Measurements from ENCODE around the gene ZNF484.
"Not testable (repeated sequence)": the region's sequence is repeated elsewhere in the genome, so short reads cannot be mapped to it uniquely, and the experiment has no call there.

Gene ZNF484

GRCh38 chr9:92877531-92878430 is at the start of gene ZNF484:
ZNF484 (minus strand) TSS chr9:92878038; CDS start chr9:92875029, 3,009 bp downstream.
- Histone ChIP-seq H3K9ac (ENCODE audit: low read depth, low read length) (peak within 1 kb of the TSS; percentile 87), H3K36me3 (ENCODE audit: control insufficient read depth, insufficient read depth, low read length) (no peaks in the 10 kb centered on the region), H3K4me3 (ENCODE audit: low read depth, low read length) (peak within 1 kb of the TSS; percentile 99), H3K9me3 (ENCODE audit: control insufficient read depth, insufficient read depth, low read length) (no peaks in the 10 kb centered on the region), H3K27me3 (ENCODE audit: control insufficient read depth, insufficient read depth, low read length) (no peaks in the 10 kb centered on the region), H3K4me1 (ENCODE audit: control insufficient read depth, insufficient read depth, low read length) (no peaks in the 10 kb centered on the region)

- Histone ChIP-seq H3K4me1 (ENCODE audit: control insufficient read depth, insufficient read depth, low read length) (no peaks in the 10 kb centered on the region), H3K27me3 (ENCODE audit: control insufficient read depth, insufficient read depth, low read length) (peaks cover 3% of the 10 kb centered on the region), H3K9ac (ENCODE audit: low read depth, low read length) (no peak overlapping the region), H3K36me3 (ENCODE audit: control insufficient read depth, insufficient read depth, low read length) (no peaks in the 10 kb centered on the region), H3K4me3 (ENCODE audit: low read depth, low read length) (no peak overlapping the region), H3K9me3 (ENCODE audit: control insufficient read depth, insufficient read depth, low read length) (no peaks in the 10 kb centered on the region)
Observed at GRCh38 chr9:92920437-92920836, 42.6 kb upstream of the ZNF484 start.

GRCh38 chr9:92917176-92917800 is 39.5 kb upstream of the ZNF484 start:
- Histone ChIP-seq H3K4me1 (ENCODE audit: control insufficient read depth, insufficient read depth, low read length) (no peaks in the 10 kb centered on the region), H3K9me3 (ENCODE audit: control insufficient read depth, insufficient read depth, low read length) (no peaks in the 10 kb centered on the region), H3K9ac (ENCODE audit: low read depth, low read length) (no peak overlapping the region), H3K27me3 (ENCODE audit: control insufficient read depth, insufficient read depth, low read length) (peaks cover 3% of the 10 kb centered on the region), H3K36me3 (ENCODE audit: control insufficient read depth, insufficient read depth, low read length) (no peaks in the 10 kb centered on the region), H3K4me3 (ENCODE audit: low read depth, low read length) (no peak overlapping the region)

- no peaks in the 10 kb centered on the region for H3K27me3 ChIP-seq (ENCODE audit: control insufficient read depth, insufficient read depth, low read length)
- no peaks in the 10 kb centered on the region for H3K9me3 ChIP-seq (ENCODE audit: control insufficient read depth, insufficient read depth, low read length)
- no peaks in the 10 kb centered on the region for H3K4me1 ChIP-seq (ENCODE audit: control insufficient read depth, insufficient read depth, low read length)
- no peaks in the 10 kb centered on the region for H3K36me3 ChIP-seq (ENCODE audit: control insufficient read depth, insufficient read depth, low read length)
- no peak overlapping the region for H3K9ac ChIP-seq (ENCODE audit: low read depth, low read length)
- no peak overlapping the region for H3K4me3 ChIP-seq (ENCODE audit: low read depth, low read length)
Observed at GRCh38 chr9:92911511-92912475, 34.0 kb upstream of the ZNF484 start.

- H3K27me3 ChIP-seq (ENCODE audit: control insufficient read depth, insufficient read depth, low read length); H3K9me3 ChIP-seq (ENCODE audit: control insufficient read depth, insufficient read depth, low read length); H3K9ac ChIP-seq (ENCODE audit: low read depth, low read length); H3K4me1 ChIP-seq (ENCODE audit: control insufficient read depth, insufficient read depth, low read length); H3K4me3 ChIP-seq (ENCODE audit: low read depth, low read length); H3K36me3 ChIP-seq (ENCODE audit: control insufficient read depth, insufficient read depth, low read length): not testable (repeated sequence)
Observed at GRCh38 chr9:92905137-92905536, 27.3 kb upstream of the ZNF484 start.

GRCh38 chr9:92897323-92897722 is 19.5 kb upstream of the ZNF484 start:
- Histone ChIP-seq H3K9me3 (ENCODE audit: control insufficient read depth, insufficient read depth, low read length) (no peaks in the 10 kb centered on the region), H3K36me3 (ENCODE audit: control insufficient read depth, insufficient read depth, low read length) (no peaks in the 10 kb centered on the region), H3K27me3 (ENCODE audit: control insufficient read depth, insufficient read depth, low read length) (no peaks in the 10 kb centered on the region), H3K9ac (ENCODE audit: low read depth, low read length) (no peak overlapping the region), H3K4me3 (ENCODE audit: low read depth, low read length) (no peak overlapping the region), H3K4me1 (ENCODE audit: control insufficient read depth, insufficient read depth, low read length) (no peaks in the 10 kb centered on the region)

GRCh38 chr9:92895812-92896436 is 18.1 kb upstream of the ZNF484 start:
- H3K4me1 ChIP-seq (ENCODE audit: control insufficient read depth, insufficient read depth, low read length), result peaks cover 10% of the 10 kb centered on the region
- H3K27me3 ChIP-seq (ENCODE audit: control insufficient read depth, insufficient read depth, low read length), result no peaks in the 10 kb centered on the region
- no peak overlapping the region for H3K9ac ChIP-seq (ENCODE audit: low read depth, low read length)
- H3K4me3 ChIP-seq (ENCODE audit: low read depth, low read length), result no peak overlapping the region
- no peaks in the 10 kb centered on the region for H3K36me3 ChIP-seq (ENCODE audit: control insufficient read depth, insufficient read depth, low read length)
- no peaks in the 10 kb centered on the region for H3K9me3 ChIP-seq (ENCODE audit: control insufficient read depth, insufficient read depth, low read length)

GRCh38 chr9:92894711-92895362 is 17.0 kb upstream of the ZNF484 start:
- Histone ChIP-seq H3K4me3 (ENCODE audit: low read depth, low read length) (no peak overlapping the region), H3K36me3 (ENCODE audit: control insufficient read depth, insufficient read depth, low read length) (no peaks in the 10 kb centered on the region), H3K9ac (ENCODE audit: low read depth, low read length) (no peak overlapping the region), H3K27me3 (ENCODE audit: control insufficient read depth, insufficient read depth, low read length) (no peaks in the 10 kb centered on the region), H3K4me1 (ENCODE audit: control insufficient read depth, insufficient read depth, low read length) (peaks cover 10% of the 10 kb centered on the region), H3K9me3 (ENCODE audit: control insufficient read depth, insufficient read depth, low read length) (no peaks in the 10 kb centered on the region)

GRCh38 chr9:92893916-92894610 is 16.2 kb upstream of the ZNF484 start:
- H3K4me1 ChIP-seq (ENCODE audit: control insufficient read depth, insufficient read depth, low read length), result peaks cover 10% of the 10 kb centered on the region
- not testable (repeated sequence) for H3K9ac ChIP-seq (ENCODE audit: low read depth, low read length); H3K9me3 ChIP-seq (ENCODE audit: control insufficient read depth, insufficient read depth, low read length); H3K36me3 ChIP-seq (ENCODE audit: control insufficient read depth, insufficient read depth, low read length); H3K4me3 ChIP-seq (ENCODE audit: low read depth, low read length); H3K27me3 ChIP-seq (ENCODE audit: control insufficient read depth, insufficient read depth, low read length)

GRCh38 chr9:92892276-92892675 is 14.4 kb upstream of the ZNF484 start:
- H3K36me3 ChIP-seq (ENCODE audit: control insufficient read depth, insufficient read depth, low read length); H3K9me3 ChIP-seq (ENCODE audit: control insufficient read depth, insufficient read depth, low read length); H3K27me3 ChIP-seq (ENCODE audit: control insufficient read depth, insufficient read depth, low read length); H3K4me3 ChIP-seq (ENCODE audit: low read depth, low read length); H3K9ac ChIP-seq (ENCODE audit: low read depth, low read length): not testable (repeated sequence)
- peaks cover 10% of the 10 kb centered on the region for H3K4me1 ChIP-seq (ENCODE audit: control insufficient read depth, insufficient read depth, low read length)
